ENCODE data around the gene MVB12B. TPM values are rescaled to one million over a fixed set of nuclear protein-coding genes. Genes with fewer than 3 reads are reported as not detected.

MVB12B gene
- polyA plus RNA-seq, 1 donor from 2014 or later = 39.5 TPM

DNA sequence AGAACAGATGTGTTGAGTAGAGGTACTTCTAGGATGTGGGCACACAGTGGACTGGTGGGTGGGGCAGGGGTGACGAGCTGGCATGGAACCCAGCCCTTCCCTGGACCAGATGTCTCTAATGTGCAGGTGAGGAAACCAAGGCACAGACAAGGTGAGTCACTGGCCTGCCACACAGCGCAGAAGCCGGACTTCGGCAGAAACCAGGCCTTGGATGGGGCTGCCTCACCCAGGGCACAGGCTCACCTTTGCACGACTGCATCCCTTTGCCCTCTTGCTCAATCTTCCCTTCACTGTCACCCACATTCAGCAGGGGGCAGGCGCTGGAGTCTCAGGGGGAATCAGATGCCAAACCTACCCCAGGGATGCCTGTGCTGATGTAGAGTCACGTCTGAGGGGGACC, 221.7 kb downstream of the MVB12B start:
- Histone ChIP-seq H3K9me3 (ENCODE audit: low read length) (no peaks in the 10 kb centered on the region), H3K27ac (ENCODE audit: low read length) (no peak overlapping the region), H2AFZ (ENCODE audit: low read depth, low read length) (no peak overlapping the region), H3K4me2 (ENCODE audit: low read length) (no peak overlapping the region), H3K9me2 (ENCODE audit: insufficient read depth, low read length) (no peaks in the 10 kb centered on the region), H3K36me3 (ENCODE audit: insufficient read depth, low read length) (no peaks in the 10 kb centered on the region), H3K4me3 (ENCODE audit: low read length) (no peak overlapping the region), H3K27me3 (ENCODE audit: insufficient read depth, low read depth, low read length) (no peaks in the 10 kb centered on the region), H3K79me2 (replicated peaks; ENCODE audit: insufficient read depth, low read length) (no peaks in the 10 kb centered on the region), H4K20me1 (ENCODE audit: insufficient read depth) (no peaks in the 10 kb centered on the region), H3F3A (ENCODE audit: insufficient read depth, low read length, poor library complexity, severe bottlenecking) (no peaks in the 10 kb centered on the region), H3K9ac (ENCODE audit: low read length) (no peak overlapping the region)
- TF ChIP-seq RAD21 (conservative IDR thresholded peaks at IDR 0.05) (no peak), SMC3 (conservative IDR thresholded peaks at IDR 0.05; ENCODE audit: poor library complexity) (no peak), EP300 (conservative IDR thresholded peaks at IDR 0.05; ENCODE audit: poor library complexity, severe bottlenecking) (no peak), MXI1 (conservative IDR thresholded peaks at IDR 0.05; ENCODE audit: poor library complexity, severe bottlenecking) (no peak), POLR2AphosphoS5 (IDR thresholded peaks at IDR 0.05) (no peak), EZH2 (IDR thresholded peaks at IDR 0.05; ENCODE audit: borderline replicate concordance, insufficient read depth, low read length, poor library complexity, severe bottlenecking) (no peak), TAF1 (IDR thresholded peaks at IDR 0.05; ENCODE audit: low read depth) (no peak)
- TF ChIP-seq, protein P1, sequence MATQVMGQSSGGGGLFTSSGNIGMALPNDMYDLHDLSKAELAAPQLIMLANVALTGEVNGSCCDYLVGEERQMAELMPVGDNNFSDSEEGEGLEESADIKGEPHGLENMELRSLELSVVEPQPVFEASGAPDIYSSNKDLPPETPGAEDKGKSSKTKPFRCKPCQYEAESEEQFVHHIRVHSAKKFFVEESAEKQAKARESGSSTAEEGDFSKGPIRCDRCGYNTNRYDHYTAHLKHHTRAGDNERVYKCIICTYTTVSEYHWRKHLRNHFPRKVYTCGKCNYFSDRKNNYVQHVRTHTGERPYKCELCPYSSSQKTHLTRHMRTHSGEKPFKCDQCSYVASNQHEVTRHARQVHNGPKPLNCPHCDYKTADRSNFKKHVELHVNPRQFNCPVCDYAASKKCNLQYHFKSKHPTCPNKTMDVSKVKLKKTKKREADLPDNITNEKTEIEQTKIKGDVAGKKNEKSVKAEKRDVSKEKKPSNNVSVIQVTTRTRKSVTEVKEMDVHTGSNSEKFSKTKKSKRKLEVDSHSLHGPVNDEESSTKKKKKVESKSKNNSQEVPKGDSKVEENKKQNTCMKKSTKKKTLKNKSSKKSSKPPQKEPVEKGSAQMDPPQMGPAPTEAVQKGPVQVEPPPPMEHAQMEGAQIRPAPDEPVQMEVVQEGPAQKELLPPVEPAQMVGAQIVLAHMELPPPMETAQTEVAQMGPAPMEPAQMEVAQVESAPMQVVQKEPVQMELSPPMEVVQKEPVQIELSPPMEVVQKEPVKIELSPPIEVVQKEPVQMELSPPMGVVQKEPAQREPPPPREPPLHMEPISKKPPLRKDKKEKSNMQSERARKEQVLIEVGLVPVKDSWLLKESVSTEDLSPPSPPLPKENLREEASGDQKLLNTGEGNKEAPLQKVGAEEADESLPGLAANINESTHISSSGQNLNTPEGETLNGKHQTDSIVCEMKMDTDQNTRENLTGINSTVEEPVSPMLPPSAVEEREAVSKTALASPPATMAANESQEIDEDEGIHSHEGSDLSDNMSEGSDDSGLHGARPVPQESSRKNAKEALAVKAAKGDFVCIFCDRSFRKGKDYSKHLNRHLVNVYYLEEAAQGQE (IDR thresholded peaks at IDR 0.05; ENCODE audit: borderline replicate concordance) = no peak
- TF ChIP-seq, protein P2, sequence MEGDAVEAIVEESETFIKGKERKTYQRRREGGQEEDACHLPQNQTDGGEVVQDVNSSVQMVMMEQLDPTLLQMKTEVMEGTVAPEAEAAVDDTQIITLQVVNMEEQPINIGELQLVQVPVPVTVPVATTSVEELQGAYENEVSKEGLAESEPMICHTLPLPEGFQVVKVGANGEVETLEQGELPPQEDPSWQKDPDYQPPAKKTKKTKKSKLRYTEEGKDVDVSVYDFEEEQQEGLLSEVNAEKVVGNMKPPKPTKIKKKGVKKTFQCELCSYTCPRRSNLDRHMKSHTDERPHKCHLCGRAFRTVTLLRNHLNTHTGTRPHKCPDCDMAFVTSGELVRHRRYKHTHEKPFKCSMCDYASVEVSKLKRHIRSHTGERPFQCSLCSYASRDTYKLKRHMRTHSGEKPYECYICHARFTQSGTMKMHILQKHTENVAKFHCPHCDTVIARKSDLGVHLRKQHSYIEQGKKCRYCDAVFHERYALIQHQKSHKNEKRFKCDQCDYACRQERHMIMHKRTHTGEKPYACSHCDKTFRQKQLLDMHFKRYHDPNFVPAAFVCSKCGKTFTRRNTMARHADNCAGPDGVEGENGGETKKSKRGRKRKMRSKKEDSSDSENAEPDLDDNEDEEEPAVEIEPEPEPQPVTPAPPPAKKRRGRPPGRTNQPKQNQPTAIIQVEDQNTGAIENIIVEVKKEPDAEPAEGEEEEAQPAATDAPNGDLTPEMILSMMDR (IDR thresholded peaks at IDR 0.05; ENCODE audit: poor library complexity, severe bottlenecking) = no peak

DNA sequence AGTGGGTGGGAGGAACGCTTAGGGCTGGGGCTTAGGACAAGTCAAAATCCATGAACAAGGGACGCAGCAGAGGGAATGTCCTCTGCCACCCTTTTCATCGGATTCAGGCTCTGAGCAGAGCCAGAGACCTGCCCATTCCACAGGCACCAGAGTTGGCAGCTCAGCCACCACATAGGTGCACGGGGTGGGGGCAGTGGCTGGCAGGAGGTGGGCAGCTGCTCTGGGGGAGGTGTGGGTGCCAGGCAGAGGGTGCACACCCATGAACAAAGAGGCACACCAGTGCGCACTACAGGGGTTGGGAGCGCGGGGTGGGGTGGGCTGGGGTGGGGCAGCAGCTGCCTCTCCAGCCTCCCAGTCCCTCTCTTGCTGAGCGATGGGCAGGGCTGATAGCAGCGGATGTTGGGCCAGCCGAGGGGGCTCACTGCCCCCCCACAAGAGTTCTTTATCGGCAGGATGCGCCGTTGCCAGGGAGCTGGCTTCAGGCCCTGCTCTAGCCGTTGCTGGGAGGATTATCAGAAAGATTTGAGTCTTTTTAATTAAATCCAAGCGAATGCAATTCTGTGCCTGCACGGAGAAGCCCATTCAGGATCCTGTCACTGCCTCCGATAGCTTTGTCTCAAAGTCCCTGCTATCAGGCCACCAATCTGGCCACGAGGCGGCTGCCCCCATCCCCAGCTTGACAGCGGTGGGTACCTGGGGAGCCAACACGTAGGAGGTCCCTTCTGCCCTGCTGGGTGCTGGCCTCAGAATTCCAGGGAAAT, 222.8 kb downstream of the MVB12B start:
- TF ChIP-seq, protein P1 (IDR thresholded peaks at IDR 0.05; ENCODE audit: borderline replicate concordance) = no peak
- TF ChIP-seq TAF1 (IDR thresholded peaks at IDR 0.05; ENCODE audit: low read depth) (no peak), RAD21 (conservative IDR thresholded peaks at IDR 0.05) (no peak), EP300 (conservative IDR thresholded peaks at IDR 0.05; ENCODE audit: poor library complexity, severe bottlenecking) (no peak), SMC3 (conservative IDR thresholded peaks at IDR 0.05; ENCODE audit: poor library complexity) (no peak), EZH2 (IDR thresholded peaks at IDR 0.05; ENCODE audit: borderline replicate concordance, insufficient read depth, low read length, poor library complexity, severe bottlenecking) (no peak)
- Histone ChIP-seq H3K4me3 (ENCODE audit: low read length) (no peak overlapping the region), H3K9ac (ENCODE audit: low read length) (no peak overlapping the region), H3K9me3 (ENCODE audit: low read length) (no peaks in the 10 kb centered on the region), H3K36me3 (ENCODE audit: insufficient read depth, low read length) (no peaks in the 10 kb centered on the region), H4K20me1 (ENCODE audit: insufficient read depth) (no peaks in the 10 kb centered on the region), H3K79me2 (replicated peaks; ENCODE audit: insufficient read depth, low read length) (no peaks in the 10 kb centered on the region), H3K4me2 (ENCODE audit: low read length) (no peak overlapping the region), H3K27ac (ENCODE audit: low read length) (no peak overlapping the region), H3K27me3 (ENCODE audit: insufficient read depth, low read depth, low read length) (no peaks in the 10 kb centered on the region), H2AFZ (ENCODE audit: low read depth, low read length) (no peak overlapping the region), H3K9me2 (ENCODE audit: insufficient read depth, low read length) (no peaks in the 10 kb centered on the region), H3F3A (ENCODE audit: insufficient read depth, low read length, poor library complexity, severe bottlenecking) (no peaks in the 10 kb centered on the region)
